ENCODE results near the gene SAMSN1. TPM values are rescaled to one million over a fixed set of nuclear protein-coding genes. Genes with fewer than 3 reads are reported as not detected.

Gene SAMSN1
- total RNA-seq (2022; extraction: Qiagen RNA extraction) = 0.16 TPM in 1 of 5 replicates, not detected in the others

DNA sequence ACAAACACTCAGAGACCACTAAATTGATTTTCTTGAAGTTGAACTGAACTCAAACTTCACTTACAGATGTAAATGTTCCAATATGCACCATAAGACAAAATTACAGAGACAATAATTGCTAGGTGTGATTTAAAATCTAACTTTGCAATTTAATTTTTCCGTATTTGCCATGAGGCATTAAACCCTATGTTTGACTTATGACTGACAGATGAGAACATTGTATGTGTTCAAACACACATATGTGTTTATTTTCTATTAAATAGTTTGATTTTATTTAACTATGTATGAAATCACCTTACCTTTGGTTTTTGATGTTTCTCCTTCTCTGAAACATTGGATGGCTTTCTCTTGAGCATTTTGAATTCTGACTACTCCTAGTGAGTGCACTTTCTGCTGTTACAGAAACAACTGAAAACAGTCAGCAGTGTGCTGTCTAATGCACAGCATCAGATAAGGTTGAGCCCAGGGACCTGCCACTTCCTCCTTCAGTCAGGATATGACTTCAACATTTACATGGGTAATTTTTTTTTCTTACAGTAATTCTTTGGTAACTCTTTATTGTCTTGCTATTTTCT lies at the start of gene SAMSN1:
TSS of gene SAMSN1 (minus strand) at position 410 of the 575 bp plus-strand sequence. CDS start at position 356, 54 bp downstream.

Other genes with a start within 250 kb of the SAMSN1 start
- 10.8 to 19.8 TPM (median 14.3 TPM) in 5 replicates for gene HSPA13, start 163.2 kb downstream of the SAMSN1 start, total RNA-seq (2022; extraction: Qiagen RNA extraction)